ES-I3 (cell line): ENCODE data around the gene DISC1.

Experiments used
- H3K36me3 ChIP-seq: 2 replicates; pipeline ENCODE4 v1.6.1; 2013; ENCODE audit warnings: mild to moderate bottlenecking, low read length, control low read depth, moderate library complexity; ENCODE audit not compliant: insufficient read depth
- H3K4me1 ChIP-seq: 2 replicates; pipeline ENCODE4 v1.6.1; 2013; ENCODE audit warnings: mild to moderate bottlenecking, control low read depth, low read length; ENCODE audit not compliant: insufficient read depth
- H3K9ac ChIP-seq: 2 replicates; pipeline ENCODE4 v1.6.1; 2013; ENCODE audit warnings: low read depth, mild to moderate bottlenecking, low read length, moderate library complexity
- H3K9me3 ChIP-seq: 2 replicates; pipeline ENCODE4 v1.6.1; 2013; ENCODE audit warnings: mild to moderate bottlenecking, low read length, moderate library complexity; ENCODE audit not compliant: control insufficient read depth, insufficient read depth

Gene DISC1

GRCh38 chr1:231918239-231919015, 291.8 kb downstream of the DISC1 start:
- Histone ChIP-seq H3K9me3 (0 out of 2 replicates have a peak, but pooled peaks cover 3% of the 10 kb centered on the region), H3K9ac (no peak overlapping the region), H3K36me3 (no peaks in the 10 kb centered on the region), H3K4me1 (peaks cover 27% of the 10 kb centered on the region)

GRCh38 chr1:231919239-231919885, 292.8 kb downstream of the DISC1 start:
- H3K4me1 ChIP-seq, result peaks cover 27% of the 10 kb centered on the region
- 0 out of 2 replicates have a peak, but pooled peaks cover 3% of the 10 kb centered on the region for H3K9me3 ChIP-seq
- H3K9ac ChIP-seq, result no peak overlapping the region
- H3K36me3 ChIP-seq, result no peaks in the 10 kb centered on the region

- Histone ChIP-seq H3K9me3 (0 out of 2 replicates have a peak, but pooled peaks cover 3% of the 10 kb centered on the region), H3K9ac (no peak overlapping the region), H3K36me3 (no peaks in the 10 kb centered on the region), H3K4me1 (peaks cover 27% of the 10 kb centered on the region)
These were observed 293.3 kb downstream of the DISC1 start for GRCh38 chr1:231919886-231920285.

- peaks cover 27% of the 10 kb centered on the region for H3K4me1 ChIP-seq
These were observed 295.2 kb downstream of the DISC1 start for GRCh38 chr1:231921646-231922345.

GRCh38 chr1:231923491-231924041, 297.0 kb downstream of the DISC1 start:
- H3K9ac ChIP-seq, result no peak overlapping the region
- H3K36me3 ChIP-seq, result no peaks in the 10 kb centered on the region
- H3K4me1 ChIP-seq, result peaks cover 17% of the 10 kb centered on the region
- 0 out of 2 replicates have a peak, but pooled peaks cover 3% of the 10 kb centered on the region for H3K9me3 ChIP-seq

More at GRCh38 chr1:231921646-231922345, 295.2 kb downstream of the DISC1 start:
- Histone ChIP-seq H3K9me3 (0 out of 2 replicates have a peak, but pooled peaks cover 3% of the 10 kb centered on the region), H3K9ac (no peak overlapping the region), H3K36me3 (no peaks in the 10 kb centered on the region)

- 0 out of 2 replicates have a peak, but pooled peaks cover under 1% of the 10 kb centered on the region for H3K9me3 ChIP-seq
- no peak overlapping the region for H3K9ac ChIP-seq
- H3K36me3 ChIP-seq, result no peaks in the 10 kb centered on the region
- H3K4me1 ChIP-seq, result peaks cover 15% of the 10 kb centered on the region
These were observed 297.6 kb downstream of the DISC1 start for GRCh38 chr1:231924180-231924579.

- H3K9ac ChIP-seq, result no peak overlapping the region
- no peaks in the 10 kb centered on the region for H3K36me3 ChIP-seq
- H3K9me3 ChIP-seq, result no peaks in the 10 kb centered on the region
- peaks cover 10% of the 10 kb centered on the region for H3K4me1 ChIP-seq
These were observed 299.3 kb downstream of the DISC1 start for GRCh38 chr1:231925864-231926263.

- Histone ChIP-seq H3K36me3 (no peaks in the 10 kb centered on the region), H3K9ac (no peak overlapping the region), H3K9me3 (no peaks in the 10 kb centered on the region), H3K4me1 (peaks cover 10% of the 10 kb centered on the region)
These were observed 299.8 kb downstream of the DISC1 start for GRCh38 chr1:231926340-231926739.

GRCh38 chr1:231926933-231927332, 300.3 kb downstream of the DISC1 start:
- H3K4me1 ChIP-seq, result peaks cover 10% of the 10 kb centered on the region
- no peaks in the 10 kb centered on the region for H3K36me3 ChIP-seq
- H3K9me3 ChIP-seq, result peaks cover 1% of the 10 kb centered on the region; the same call in 1 of the 2 replicates
- H3K9ac ChIP-seq, result no peak overlapping the region

GRCh38 chr1:231927431-231927830, 300.8 kb downstream of the DISC1 start:
- H3K4me1 ChIP-seq, result peaks cover 10% of the 10 kb centered on the region
- H3K9ac ChIP-seq, result no peak overlapping the region
- no peaks in the 10 kb centered on the region for H3K36me3 ChIP-seq
- H3K9me3 ChIP-seq, result peaks cover 5% of the 10 kb centered on the region

- Histone ChIP-seq H3K4me1 (peaks cover 10% of the 10 kb centered on the region), H3K36me3 (no peaks in the 10 kb centered on the region), H3K9ac (no peak overlapping the region), H3K9me3 (peaks cover 7% of the 10 kb centered on the region)
These were observed 302.7 kb downstream of the DISC1 start for GRCh38 chr1:231929311-231929710.

GRCh38 chr1:231930257-231930947, 303.8 kb downstream of the DISC1 start:
- peaks cover 10% of the 10 kb centered on the region for H3K4me1 ChIP-seq
- peaks cover 7% of the 10 kb centered on the region for H3K9me3 ChIP-seq
- no peak overlapping the region for H3K9ac ChIP-seq
- H3K36me3 ChIP-seq, result no peaks in the 10 kb centered on the region

- H3K9me3 ChIP-seq, result peaks cover 7% of the 10 kb centered on the region
- no peak overlapping the region for H3K9ac ChIP-seq
- H3K36me3 ChIP-seq, result no peaks in the 10 kb centered on the region
- H3K4me1 ChIP-seq, result peaks cover 10% of the 10 kb centered on the region
These were observed 304.6 kb downstream of the DISC1 start for GRCh38 chr1:231931146-231931545.
